GM12878 (cell line): Measurements from ENCODE around the gene ANKRD17. TPM values are rescaled to one million over a fixed set of nuclear protein-coding genes. Genes with fewer than 3 reads are reported as not detected.

ENCODE experiments used
- ATAC-seq: fragments of 200-7000 bp; cut with Tn5 transposase; 3 replicates; pipeline ENCODE4 v1.9.1; 2020; ENCODE audit warnings: mild to moderate bottlenecking, moderate library complexity
- BruUV-seq: library from RNA; stranded (reverse); fragments of 400-500 nt; replicated peaks from 2 replicates; lab custom pipeline; 2021; lab: Mats Ljungman, UMichigan
- CTCF ChIA-PET: fragments of 300-600 bp; sonication (Branson Sonifier 250); formaldehyde crosslinking; extraction: SDS; loops from one replicate; lab custom pipeline; 2021; ENCODE audit warnings: inconsistent platforms; lab: Yijun Ruan, JAX
- POLR2A ChIA-PET: fragments of 350-600 bp; formaldehyde crosslinking; extraction: SDS; loops from one replicate; lab custom pipeline; 2021; ENCODE audit warnings: inconsistent platforms; lab: Charles Lee
- RAD21 ChIA-PET: fragments of 300-600 bp; sonication (Branson Sonifier 250); formaldehyde crosslinking; loops from one replicate; lab custom pipeline; 2023; ENCODE audit warnings: antibody characterized with exemption; ENCODE audit not compliant: unreplicated experiment; lab: Charles Lee
- SMC1A ChIA-PET: fragments of 300-600 bp; sonication (Branson Sonifier 250); formaldehyde crosslinking; loops from one replicate; lab custom pipeline; 2023; ENCODE audit not compliant: unreplicated experiment, uncharacterized antibody; lab: Charles Lee
- DNase-seq: peaks from one replicate; pipeline ENCODE4 v3.0.0-alpha.2; 2011; ENCODE audit warnings: low read depth, low spot score
- FAIRE-seq: peaks from 3 replicates; lab custom pipeline; 2011; peaks lifted over from hg19 to GRCh38; lab: Jason Lieb, UNC
- H2AFZ ChIP-seq: 2 replicates; pipeline ENCODE4 v1.6.0; 2011; ENCODE audit warnings: low read depth, low read length, control low read depth; ENCODE audit not compliant: control insufficient read depth
- H3K27ac ChIP-seq: 2 replicates; pipeline ENCODE4 v1.5.1; 2011; ENCODE audit warnings: control low read depth; ENCODE audit not compliant: control insufficient read depth, insufficient read depth
- H3K27me3 ChIP-seq, 2 experiments: replicated peaks in 1 of 2; 2 replicates each; pipeline versions ENCODE4 v1.6.0 to v1.6.1; 2011; ENCODE audit warnings: low read length in 1 of 2; ENCODE audit not compliant: control insufficient read depth in 2 of 2, insufficient read depth in 2 of 2
- H3K36me3 ChIP-seq, 2 experiments: 2 replicates each; pipeline ENCODE4 v1.5.1; 2011; ENCODE audit warnings: low read length in 1 of 2; ENCODE audit not compliant: control insufficient read depth in 2 of 2, insufficient read depth in 2 of 2
- H3K4me1 ChIP-seq: 2 replicates; pipeline ENCODE4 v1.6.1; 2011; ENCODE audit warnings: mild to moderate bottlenecking, low read length, moderate library complexity, mixed read lengths; ENCODE audit not compliant: control insufficient read depth, insufficient read depth
- H3K4me2 ChIP-seq: 2 replicates; pipeline ENCODE4 v1.6.0; 2011; ENCODE audit warnings: control low read depth; ENCODE audit not compliant: control insufficient read depth, insufficient read depth
- H3K4me3 ChIP-seq: fragments of 200-600 bp; sonication (generic); 2 replicates; pipeline ENCODE4 v1.5.1; 2016
- H3K79me2 ChIP-seq: 2 replicates; pipeline ENCODE4 v1.6.0; 2011; ENCODE audit warnings: low read length; ENCODE audit not compliant: control insufficient read depth, insufficient read depth
- H3K9ac ChIP-seq: 2 replicates; pipeline ENCODE4 v1.8.0; 2011; ENCODE audit warnings: low read length, control low read depth, mixed read lengths; ENCODE audit not compliant: control insufficient read depth, insufficient read depth
- H3K9me3 ChIP-seq: replicated peaks from 3 replicates; pipeline ENCODE4 v1.5.1; 2011; ENCODE audit warnings: mild to moderate bottlenecking, low read length; ENCODE audit not compliant: control insufficient read depth, insufficient read depth
- H4K20me1 ChIP-seq: 2 replicates; pipeline ENCODE4 v1.6.0; 2011; ENCODE audit not compliant: control insufficient read depth, insufficient read depth
- CBX3 ChIP-seq: fragments of 200-600 bp; sonication (generic); IDR thresholded peaks from 2 replicates; pipeline ENCODE4 v1.6.1; 2016; ENCODE audit warnings: low read depth, borderline replicate concordance
- HDAC2 ChIP-seq: fragments of 200-600 bp; sonication (generic); IDR thresholded peaks from 2 replicates; pipeline ENCODE4 v1.6.1; 2017
- HDAC6 ChIP-seq: fragments of 200-600 bp; sonication (generic); IDR thresholded peaks from one replicate; pipeline ENCODE4 v1.8.0; 2017; ENCODE audit warnings: antibody characterized with exemption; ENCODE audit not compliant: unreplicated experiment
- MYB ChIP-seq: fragments of 150-350 bp; IDR thresholded peaks from 2 replicates; pipeline ENCODE4 v1.6.1; 2014; ENCODE audit warnings: mild to moderate bottlenecking, low read depth, low read length, borderline replicate concordance
- NBN ChIP-seq: fragments of 450-650 bp; IDR thresholded peaks from 2 replicates; pipeline ENCODE4 v1.6.1; 2016
- NR2F1 ChIP-seq: fragments of 450-650 bp; conservative IDR thresholded peaks from 2 replicates; pipeline ENCODE4 v1.6.1; 2017; ENCODE audit warnings: mild to moderate bottlenecking
- PML ChIP-seq: IDR thresholded peaks from 2 replicates; pipeline ENCODE4 v1.6.1; 2012; ENCODE audit warnings: low read length, inconsistent platforms
- POLR2A ChIP-seq: IDR thresholded peaks from 2 replicates; pipeline ENCODE4 v1.6.1; 2011; ENCODE audit warnings: low read depth, mild to moderate bottlenecking, low read length
- POLR2AphosphoS5 ChIP-seq: IDR thresholded peaks from 2 replicates; pipeline ENCODE4 v1.6.1; 2011; ENCODE audit warnings: mild to moderate bottlenecking, low read length, inconsistent platforms
- POU2F2 ChIP-seq: IDR thresholded peaks from 3 replicates; pipeline ENCODE4 v1.6.1; 2011; ENCODE audit warnings: low read depth, mild to moderate bottlenecking, low read length, borderline replicate concordance
- RAD51 ChIP-seq: fragments of 450-650 bp; IDR thresholded peaks from 2 replicates; pipeline ENCODE4 v1.6.1; 2016; ENCODE audit warnings: moderate library complexity, mild to moderate bottlenecking, inconsistent platforms
- SP1 ChIP-seq: IDR thresholded peaks from one replicate; pipeline ENCODE4 v1.6.1; 2011; ENCODE audit warnings: low read depth, low read length
- YBX1 ChIP-seq: fragments of 450-650 bp; IDR thresholded peaks from 2 replicates; pipeline ENCODE4 v1.6.1; 2016; ENCODE audit warnings: antibody characterized with exemption
- WGBS: methylation state at CpG from one replicate; pipeline ENCODE4 v1.1.6; 2016; ENCODE audit warnings: low lambda C conversion rate; ENCODE audit not compliant: insufficient replicate concordance, insufficient coverage; ENCODE audit errors: missing lambda C conversion rate; 5-methylcytosine and 5-hydroxymethylcytosine counted together
- in situ Hi-C: fragments of 300-500 bp; cut with MboI; formaldehyde crosslinking; loops from 9 replicates; pipeline ENCODE4 v1.14.3; 2018; ENCODE audit warnings: mixed read lengths
- intact Hi-C: fragments of 100-400 bp; cut with micrococcal nuclease; formaldehyde crosslinking; loops from one replicate; pipeline ENCODE4 v1.14.2; 2022; ENCODE audit not compliant: unreplicated experiment
- polyA plus RNA-seq, 11 experiments: library from polyadenylated mRNA; depleted of rRNA in 4 of 11; unstranded in 6 of 11; stranded (reverse) in 5 of 11; fragments of >200 nt; fragmentation: Nextera tagmentation in 4 of 11; fragmentation: Illumina TruSeq in 1 of 11; extraction: Ambion mirVana in 4 of 11; extraction: Trizol in 1 of 11; gene quantifications; 1 replicate in 1 of 11; 2 replicates in 10 of 11; pipeline versions ENCODE4 v1.2.1 to v1.2.3, GENCODE V29; 2011 to 2016; ENCODE audit warnings: inconsistent platforms in 2 of 11, missing spikeins in 2 of 11, low read depth in 1 of 11
- total RNA-seq, 4 experiments: library from RNA; depleted of rRNA in 3 of 4; stranded (reverse); fragments of >200 nt in 3 of 4; fragmentation: Illumina TruSeq in 1 of 4; extraction: Trizol in 1 of 4; gene quantifications; 2 replicates each; pipeline versions ENCODE4 v1.2.1 to v1.2.3, GENCODE V29; 2013 to 2021
- TF ChIP-seq, protein P1 (sequence below): IDR thresholded peaks from 2 replicates; pipeline ENCODE4 v1.6.1; 2011; ENCODE audit warnings: borderline replicate concordance, low read depth, mild to moderate bottlenecking, moderate library complexity, mixed read lengths, low read length; ENCODE audit not compliant: insufficient read depth; ENCODE audit errors: extremely low read length
- TF ChIP-seq, protein P2 (sequence below): fragments of 450-650 bp; formaldehyde crosslinking; IDR thresholded peaks from 2 replicates; pipeline ENCODE4 v1.4.0; 2022; ENCODE audit warnings: mild to moderate bottlenecking, moderate library complexity
- TF ChIP-seq, protein P3 (sequence below): fragments of 450-650 bp; IDR thresholded peaks from 2 replicates; pipeline ENCODE4 v1.6.1; 2017; ENCODE audit warnings: mild to moderate bottlenecking

Gene ANKRD17
- total and polyA plus RNA-seq, 10 of the 15 experiments (the other 5 are each of a cell fraction or from before 2014, with no cell fraction given), result 11.7 to 46.5 (median 32.6) TPM

DNA sequence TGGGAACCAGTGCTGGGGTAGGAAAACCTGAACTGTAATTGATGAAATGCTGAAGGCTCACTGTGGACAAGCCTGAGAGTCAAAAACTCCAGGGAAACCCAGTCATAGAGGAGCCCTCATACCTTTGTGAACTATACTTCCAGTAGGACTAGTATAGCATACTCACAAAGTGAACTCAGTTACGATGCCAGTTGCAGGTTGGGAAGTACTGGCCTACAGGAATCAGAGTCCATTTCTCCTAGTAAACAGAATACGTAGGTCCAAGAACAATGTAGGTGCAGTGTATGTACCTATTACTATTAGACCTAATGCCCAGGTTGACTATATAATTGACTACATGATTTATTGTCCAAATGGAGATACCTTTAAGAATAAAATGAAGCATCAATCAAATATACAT, 8.5 kb upstream of the ANKRD17 start:
- no peak overlapping the region for H3K4me2 ChIP-seq
- FAIRE-seq (no peak), ATAC-seq (no peak), DNase-seq (no peak)
- in situ Hi-C loops (no loop called here), intact Hi-C loops (no loop called here)
- 91% methylated on average over 2 of the region's 2 CpGs for WGBS
- no TSS peak for BruUV-seq
- H3K4me1 ChIP-seq, result no peaks in the 10 kb centered on the region
- ChIA-PET POLR2A (interaction anchor here (0.6 kb wide), 1 partner anchor 174 kb away, joined by 8 read pairs; no protein-coding TSS in a partner anchor), CTCF (no interaction called here), SMC1A (no interaction called here), RAD21 (no interaction called here)
- H4K20me1 ChIP-seq, result no peaks in the 10 kb centered on the region
- no peaks in the 10 kb centered on the region for H3K27me3 ChIP-seq
- no peaks in the 10 kb centered on the region; a peak in 1 of 4 replicates for H3K36me3 ChIP-seq
- H3K79me2 ChIP-seq, result no peaks in the 10 kb centered on the region
- no peak overlapping the region for H3K4me3 ChIP-seq
- H2AFZ ChIP-seq, result no peak overlapping the region
- no peak overlapping the region for H3K27ac ChIP-seq
- no peaks in the 10 kb centered on the region for H3K9me3 ChIP-seq
- H3K9ac ChIP-seq, result no peak overlapping the region
- TF ChIP-seq YBX1, result no peak
- TF ChIP-seq, protein P1, sequence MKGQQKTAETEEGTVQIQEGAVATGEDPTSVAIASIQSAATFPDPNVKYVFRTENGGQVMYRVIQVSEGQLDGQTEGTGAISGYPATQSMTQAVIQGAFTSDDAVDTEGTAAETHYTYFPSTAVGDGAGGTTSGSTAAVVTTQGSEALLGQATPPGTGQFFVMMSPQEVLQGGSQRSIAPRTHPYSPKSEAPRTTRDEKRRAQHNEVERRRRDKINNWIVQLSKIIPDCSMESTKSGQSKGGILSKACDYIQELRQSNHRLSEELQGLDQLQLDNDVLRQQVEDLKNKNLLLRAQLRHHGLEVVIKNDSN, result no peak
- TF ChIP-seq HDAC6, result no peak
- TF ChIP-seq RAD51, result no peak
- no peak for TF ChIP-seq MYB
- no peak for TF ChIP-seq POU2F2
- no peak for TF ChIP-seq CBX3
- no peak for TF ChIP-seq POLR2A
- TF ChIP-seq, protein P2, sequence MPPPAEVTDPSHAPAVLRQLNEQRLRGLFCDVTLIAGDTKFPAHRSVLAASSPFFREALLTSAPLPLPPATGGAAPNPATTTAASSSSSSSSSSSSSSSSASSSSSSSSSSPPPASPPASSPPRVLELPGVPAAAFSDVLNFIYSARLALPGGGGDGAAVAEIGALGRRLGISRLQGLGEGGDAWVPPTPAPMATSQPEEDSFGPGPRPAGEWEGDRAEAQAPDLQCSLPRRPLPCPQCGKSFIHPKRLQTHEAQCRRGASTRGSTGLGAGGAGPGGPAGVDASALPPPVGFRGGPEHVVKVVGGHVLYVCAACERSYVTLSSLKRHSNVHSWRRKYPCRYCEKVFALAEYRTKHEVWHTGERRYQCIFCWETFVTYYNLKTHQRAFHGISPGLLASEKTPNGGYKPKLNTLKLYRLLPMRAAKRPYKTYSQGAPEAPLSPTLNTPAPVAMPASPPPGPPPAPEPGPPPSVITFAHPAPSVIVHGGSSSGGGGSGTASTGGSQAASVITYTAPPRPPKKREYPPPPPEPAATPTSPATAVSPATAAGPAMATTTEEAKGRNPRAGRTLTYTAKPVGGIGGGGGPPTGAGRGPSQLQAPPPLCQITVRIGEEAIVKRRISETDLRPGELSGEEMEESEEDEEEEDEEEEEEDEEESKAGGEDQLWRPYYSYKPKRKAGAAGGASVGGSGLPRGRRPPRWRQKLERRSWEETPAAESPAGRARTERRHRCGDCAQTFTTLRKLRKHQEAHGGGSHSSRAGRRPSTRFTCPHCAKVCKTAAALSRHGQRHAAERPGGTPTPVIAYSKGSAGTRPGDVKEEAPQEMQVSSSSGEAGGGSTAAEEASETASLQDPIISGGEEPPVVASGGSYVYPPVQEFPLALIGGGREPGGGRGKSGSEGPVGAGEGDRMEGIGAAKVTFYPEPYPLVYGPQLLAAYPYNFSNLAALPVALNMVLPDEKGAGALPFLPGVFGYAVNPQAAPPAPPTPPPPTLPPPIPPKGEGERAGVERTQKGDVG, result no peak
- no peak for TF ChIP-seq PML
- TF ChIP-seq POLR2AphosphoS5, result no peak
- TF ChIP-seq NBN, result no peak
- TF ChIP-seq NR2F1, result no peak
- TF ChIP-seq HDAC2, result no peak
- TF ChIP-seq, protein P3, sequence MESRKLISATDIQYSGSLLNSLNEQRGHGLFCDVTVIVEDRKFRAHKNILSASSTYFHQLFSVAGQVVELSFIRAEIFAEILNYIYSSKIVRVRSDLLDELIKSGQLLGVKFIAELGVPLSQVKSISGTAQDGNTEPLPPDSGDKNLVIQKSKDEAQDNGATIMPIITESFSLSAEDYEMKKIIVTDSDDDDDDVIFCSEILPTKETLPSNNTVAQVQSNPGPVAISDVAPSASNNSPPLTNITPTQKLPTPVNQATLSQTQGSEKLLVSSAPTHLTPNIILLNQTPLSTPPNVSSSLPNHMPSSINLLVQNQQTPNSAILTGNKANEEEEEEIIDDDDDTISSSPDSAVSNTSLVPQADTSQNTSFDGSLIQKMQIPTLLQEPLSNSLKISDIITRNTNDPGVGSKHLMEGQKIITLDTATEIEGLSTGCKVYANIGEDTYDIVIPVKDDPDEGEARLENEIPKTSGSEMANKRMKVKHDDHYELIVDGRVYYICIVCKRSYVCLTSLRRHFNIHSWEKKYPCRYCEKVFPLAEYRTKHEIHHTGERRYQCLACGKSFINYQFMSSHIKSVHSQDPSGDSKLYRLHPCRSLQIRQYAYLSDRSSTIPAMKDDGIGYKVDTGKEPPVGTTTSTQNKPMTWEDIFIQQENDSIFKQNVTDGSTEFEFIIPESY, result no peak
- TF ChIP-seq SP1, result no peak
